Activated CD8-positive, alpha-beta memory T cell treated with anti-CD3 and anti-CD28 coated beads for 48 hours (primary cell): Measurements from ENCODE around the gene SESN2.
"Not testable (repeated sequence)": the region's sequence is repeated elsewhere in the genome, so short reads cannot be mapped to it uniquely, and the experiment has no call there.

Experiments used
- DNase-seq, 3 experiments: peaks; one replicate each; pipeline ENCODE4 v3.0.0-alpha.2; 2020; ENCODE audit warnings: low read depth in 2 of 3, low spot score in 2 of 3

SESN2 gene

GRCh38 chr1:28326984-28327383 is 67.7 kb downstream of the SESN2 start:
- DNase-seq, result no peak

- not testable (repeated sequence) for DNase-seq
Observed at GRCh38 chr1:28327431-28327830, 68.1 kb downstream of the SESN2 start.

GRCh38 chr1:28328228-28328648 is 68.9 kb downstream of the SESN2 start:
- DNase-seq, result no peak

- DNase-seq, result peak in 2 of 3 experiments; percentile 14 to 24
Observed at GRCh38 chr1:28329395-28330153, 70.3 kb downstream of the SESN2 start.
